ENCODE measurements around the gene CSNK1A1.

CSNK1A1 gene

GRCh38 chr5:149532413-149532812 lies 18.8 kb downstream of the CSNK1A1 start:
- H3K4me3 ChIP-seq (replicated peaks; ENCODE audit: low read depth, low read length): no peak overlapping the region
- TF ChIP-seq CTCF (IDR thresholded peaks at IDR 0.05; ENCODE audit: low read length, missing control alignments): no peak
- DNase-seq (ENCODE audit: low read depth): no peak

GRCh38 chr5:149529463-149529862 lies 21.8 kb downstream of the CSNK1A1 start:
- no peak overlapping the region for H3K4me3 ChIP-seq (replicated peaks; ENCODE audit: low read depth, low read length)
- no peak for TF ChIP-seq CTCF (IDR thresholded peaks at IDR 0.05; ENCODE audit: low read length, missing control alignments)

DNA sequence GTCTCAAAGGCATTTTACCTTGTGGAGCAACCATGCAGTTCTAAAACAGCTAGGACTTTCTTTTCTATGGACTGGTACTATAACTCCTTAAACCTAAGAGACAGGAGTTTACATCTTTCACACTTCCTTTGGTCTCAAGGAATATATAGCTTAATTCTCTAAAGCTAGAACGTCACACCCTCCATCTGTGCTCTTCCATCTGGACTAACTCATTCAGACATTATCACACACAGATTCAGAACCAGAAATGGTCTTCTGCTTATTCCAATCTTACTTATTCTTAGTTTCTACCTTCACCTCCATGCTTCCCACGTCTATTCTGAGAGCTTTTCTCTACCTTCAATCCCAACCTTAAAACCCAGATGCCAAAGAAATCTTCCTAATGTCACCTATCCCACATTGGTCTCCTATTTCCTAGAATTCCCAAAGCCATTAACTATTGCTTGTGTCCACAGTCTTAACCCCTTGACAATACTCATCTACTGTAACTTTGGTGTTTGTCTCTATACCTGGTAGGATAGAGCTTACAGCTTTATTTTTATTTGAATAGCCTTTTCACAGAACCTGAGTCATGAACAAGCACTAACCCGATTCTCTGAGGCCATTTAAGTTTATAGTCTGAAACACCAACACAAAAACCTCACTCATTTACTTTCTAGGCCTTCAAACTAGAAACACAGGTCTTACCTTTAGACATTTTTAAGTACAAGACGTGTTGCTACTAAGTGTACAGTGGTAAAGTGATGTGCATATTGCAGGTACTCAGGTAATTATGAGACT lies 22.8 kb downstream of the CSNK1A1 start:
- DNase-seq (ENCODE audit: low read depth): no peak
- H3K4me3 ChIP-seq (replicated peaks; ENCODE audit: low read depth, low read length): no peak overlapping the region
- TF ChIP-seq CTCF (IDR thresholded peaks at IDR 0.05; ENCODE audit: low read length, missing control alignments): no peak

More at GRCh38 chr5:149529463-149529862, 21.8 kb downstream of the CSNK1A1 start:
- no peak for DNase-seq (ENCODE audit: low read depth)

- no peak for TF ChIP-seq CTCF (IDR thresholded peaks at IDR 0.05; ENCODE audit: low read length, missing control alignments)
- H3K4me3 ChIP-seq (replicated peaks; ENCODE audit: low read depth, low read length): no peak overlapping the region
- DNase-seq (ENCODE audit: low read depth): peak; percentile 57
Observed at GRCh38 chr5:149526845-149527590, 24.2 kb downstream of the CSNK1A1 start.

GRCh38 chr5:149521739-149522685 lies 29.2 kb downstream of the CSNK1A1 start:
- no peak for TF ChIP-seq CTCF (IDR thresholded peaks at IDR 0.05; ENCODE audit: low read length, missing control alignments)
- H3K4me3 ChIP-seq (replicated peaks; ENCODE audit: low read depth, low read length): no peak overlapping the region
- DNase-seq (ENCODE audit: low read depth): no peak

DNA sequence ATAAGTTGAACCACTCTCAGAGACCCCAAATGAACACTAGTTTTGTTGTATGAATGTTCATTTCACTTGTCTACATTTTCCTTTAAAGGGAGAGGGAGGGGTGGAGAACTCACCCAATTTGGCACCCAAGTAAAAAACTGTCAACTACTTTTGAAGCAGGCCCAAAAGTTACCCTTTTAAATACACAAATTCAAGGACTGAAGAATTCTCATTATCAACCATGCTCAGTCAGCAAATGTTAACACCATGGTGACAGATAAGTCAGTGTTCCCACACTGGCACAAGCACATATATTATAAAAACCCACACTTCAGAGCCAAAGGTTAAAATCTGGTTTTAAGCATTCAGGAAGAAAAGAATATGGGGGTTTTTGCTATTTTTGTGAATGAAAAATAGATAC lies 31.6 kb downstream of the CSNK1A1 start:
- no peak overlapping the region for H3K4me3 ChIP-seq (replicated peaks; ENCODE audit: low read depth, low read length)
- no peak for TF ChIP-seq CTCF (IDR thresholded peaks at IDR 0.05; ENCODE audit: low read length, missing control alignments)
- DNase-seq (ENCODE audit: low read depth): no peak

Measured in fibroblast of pulmonary artery (primary cell).